H1 (cell line): ENCODE results near the gene PRKCZ.

Experiments
- CTCF ChIP-seq, 3 experiments: IDR thresholded peaks; 1 replicate in 2 of 3; 2 replicates in 1 of 3; pipeline versions ENCODE4 v1.5.1 to v1.6.1; 2011; ENCODE audit warnings: low read length in 3 of 3, mild to moderate bottlenecking in 3 of 3, inconsistent platforms in 2 of 3, low read depth in 1 of 3, moderate library complexity in 1 of 3; ENCODE audit not compliant: insufficient read depth in 1 of 3; ENCODE audit errors: control extremely low read depth in 1 of 3
- POLR2A ChIP-seq, 2 experiments: IDR thresholded peaks; 1 replicate in 1 of 2; 2 replicates in 1 of 2; pipeline ENCODE4 v1.6.1; 2011; ENCODE audit warnings: low read depth in 2 of 2, low read length in 2 of 2, mild to moderate bottlenecking in 2 of 2; ENCODE audit errors: control extremely low read depth in 1 of 2
- ZNF274 ChIP-seq: IDR thresholded peaks from 2 replicates; pipeline ENCODE4 v1.7.0; 2012; ENCODE audit warnings: low read length, borderline replicate concordance; ENCODE audit errors: extremely low read depth

- TF ChIP-seq CTCF (IDR thresholded peaks at IDR 0.05; ENCODE audit: control extremely low read depth in 1 of 3, insufficient read depth in 1 of 3, low read depth in 1 of 3, low read length in 3 of 3) (no peak), ZNF274 (no peak), POLR2A (IDR thresholded peaks at IDR 0.05; ENCODE audit: control extremely low read depth in 1 of 2, low read depth in 2 of 2, low read length in 2 of 2) (no peak)
Observed at GRCh38 chr1:2080140-2080539, 29.9 kb downstream of the PRKCZ start.
